NCI-H526 treated with DMSO at 0.1 percent for 48 hours (cell line): ENCODE results near the gene FBP2.

Experiments used
- DNase-seq: peaks from one replicate; lab custom pipeline; 2025; lab: John Stamatoyannopoulos, UW

The FBP2 gene

DNA sequence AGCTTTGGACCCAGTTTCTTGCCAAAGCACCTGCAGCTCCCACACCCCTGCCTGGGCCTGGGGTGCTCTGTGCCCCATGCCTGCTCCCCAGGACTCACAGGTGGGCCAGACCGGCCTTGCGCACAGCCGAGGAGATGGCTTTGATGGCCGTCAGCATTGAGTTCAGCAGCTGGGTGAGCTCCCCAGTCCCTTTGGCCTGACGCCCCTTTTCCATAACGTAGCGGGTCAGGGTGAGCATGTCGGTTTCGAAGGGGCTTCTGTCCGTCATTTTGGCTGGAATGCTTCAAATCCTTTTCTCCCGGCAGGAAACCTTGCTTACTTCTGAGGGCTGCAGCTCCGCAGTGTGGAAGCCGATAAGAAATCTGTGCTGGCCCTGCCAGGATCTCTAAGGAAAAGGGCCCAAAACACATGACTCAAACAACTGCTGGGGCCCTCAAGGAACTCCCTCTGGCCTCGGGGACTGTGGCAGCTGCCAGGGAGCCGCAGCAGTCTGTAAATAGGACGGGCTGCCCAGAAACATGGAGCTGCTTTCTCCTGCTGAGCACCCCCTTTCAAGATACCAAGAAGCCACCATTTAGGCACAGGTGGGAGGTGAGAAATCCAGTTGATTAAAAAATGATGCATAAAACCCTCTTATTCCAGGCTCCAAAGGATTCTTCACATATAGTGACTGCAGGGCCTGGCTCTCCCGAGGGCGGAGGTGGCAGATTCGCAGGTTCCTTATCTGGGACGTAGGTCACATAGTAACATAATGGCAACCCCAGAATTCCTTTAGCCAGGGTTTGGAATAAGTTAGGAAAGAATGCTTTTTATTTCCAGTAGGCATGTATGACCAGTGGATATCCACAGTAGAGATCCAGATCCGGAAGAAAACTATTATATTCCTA lies at the start of gene FBP2:
TSS of gene FBP2 (minus strand) at position 366 of the 887 bp plus-strand sequence. CDS start at position 268, 98 bp downstream.
- DNase-seq = no peak

DNA sequence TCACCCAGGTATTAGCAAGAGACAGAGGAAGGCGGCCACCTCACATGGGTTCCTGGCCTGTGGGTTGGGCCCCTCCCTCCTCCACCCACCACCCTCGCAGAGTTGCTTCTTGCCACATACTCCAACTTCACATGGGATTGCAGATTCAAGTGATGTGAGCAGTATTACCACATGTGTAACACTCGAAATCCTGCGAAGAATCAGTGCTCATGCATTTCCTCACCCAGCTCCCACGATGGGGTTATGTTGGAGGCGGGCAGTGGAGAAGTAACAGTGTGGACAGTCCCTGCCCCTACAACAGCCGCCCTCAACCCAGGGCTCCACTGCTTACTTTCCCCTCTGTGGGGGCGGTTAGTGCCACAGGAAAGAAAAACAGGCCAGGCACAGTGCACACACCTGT lies 49.6 kb upstream of the FBP2 start:
- DNase-seq = no peak

DNA sequence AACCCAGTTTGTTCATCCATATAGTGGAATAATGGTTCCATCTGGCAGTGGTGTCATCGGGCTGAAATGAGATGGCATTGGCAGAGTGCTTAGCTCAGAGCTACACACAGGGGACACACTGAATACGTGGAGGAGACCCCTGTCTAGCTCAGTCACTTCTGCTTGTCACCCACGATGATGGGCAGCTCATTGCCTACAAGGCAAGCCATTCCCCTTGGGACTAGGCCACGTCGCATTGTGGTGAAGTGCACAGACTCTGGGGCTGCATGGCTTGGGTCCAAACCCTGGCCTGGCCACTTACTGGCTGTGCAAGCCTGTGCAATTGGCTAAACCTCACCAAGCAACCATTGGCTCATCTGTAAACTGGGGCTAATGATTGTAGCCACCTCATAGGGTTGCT lies 48.9 kb upstream of the FBP2 start:
- DNase-seq = no peak

DNA sequence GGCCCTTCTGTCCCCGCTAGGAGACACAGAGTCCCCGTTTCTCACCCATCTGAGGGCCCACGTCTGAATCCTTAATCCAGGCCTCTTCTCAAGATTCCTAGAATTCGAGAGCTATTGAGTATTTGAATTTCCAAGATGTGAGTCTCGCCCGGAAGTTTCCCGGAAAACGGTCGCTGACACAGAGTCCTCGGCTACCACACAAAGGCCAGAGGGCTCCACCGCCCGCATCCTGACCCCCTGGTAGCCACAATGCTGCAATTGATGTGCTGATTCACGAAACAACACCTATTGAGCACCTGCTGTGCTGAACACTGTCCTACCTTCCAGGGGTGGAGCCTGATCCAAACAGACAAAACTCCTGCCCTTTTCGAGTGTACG lies 46.4 kb upstream of the FBP2 start:
- DNase-seq = no peak

DNA sequence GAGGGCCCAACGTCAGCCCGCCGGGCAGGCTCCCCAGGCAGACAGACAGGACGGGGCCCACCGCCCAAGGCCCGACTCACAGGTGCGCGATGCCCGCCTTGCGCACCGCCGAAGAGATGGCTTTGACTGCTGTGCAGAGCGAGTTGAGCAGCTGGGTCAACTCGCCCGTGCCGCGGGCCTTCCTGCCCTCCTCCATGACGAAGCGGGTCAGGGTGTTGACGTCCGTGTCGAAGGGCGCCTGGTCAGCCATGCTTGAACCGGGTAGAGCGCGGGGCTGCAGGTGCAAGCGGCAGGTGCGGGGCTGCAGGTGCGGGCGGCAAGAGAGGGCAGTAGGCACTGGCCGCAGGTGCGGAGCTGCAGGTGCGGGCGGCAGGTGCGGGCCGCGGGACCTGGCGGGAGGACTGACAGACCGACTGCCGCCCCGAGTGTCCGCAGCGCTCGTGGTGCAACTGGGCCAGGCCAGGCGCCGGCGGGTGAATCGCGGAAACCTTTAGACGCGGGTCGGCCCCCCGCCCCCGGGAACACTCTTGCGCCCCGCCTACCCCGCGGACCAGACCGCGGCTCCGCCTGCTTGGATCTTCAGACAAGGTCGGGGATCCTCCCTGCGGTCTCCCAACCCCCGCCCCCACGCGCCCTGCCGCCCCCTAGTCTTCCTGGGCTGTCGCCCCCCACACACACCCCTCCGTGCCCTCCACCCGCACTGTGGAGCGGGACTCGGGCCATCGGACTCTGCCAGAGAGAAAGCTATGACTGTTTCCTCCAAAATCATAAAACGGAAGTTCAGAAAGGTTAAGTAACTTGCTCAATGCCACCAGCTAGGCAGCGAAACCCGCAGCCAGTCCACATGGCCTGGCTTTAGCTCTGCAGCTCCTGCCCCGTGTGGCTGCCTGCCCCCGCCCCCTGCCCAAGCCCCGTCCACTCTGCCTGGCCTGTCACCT lies 45.7 kb upstream of the FBP2 start, which contains the start of gene FBP1:
TSS of gene FBP1 (minus strand) at position 458 of the 938 bp plus-strand sequence. CDS start at position 250, 208 bp downstream.
- DNase-seq = no peak

DNA sequence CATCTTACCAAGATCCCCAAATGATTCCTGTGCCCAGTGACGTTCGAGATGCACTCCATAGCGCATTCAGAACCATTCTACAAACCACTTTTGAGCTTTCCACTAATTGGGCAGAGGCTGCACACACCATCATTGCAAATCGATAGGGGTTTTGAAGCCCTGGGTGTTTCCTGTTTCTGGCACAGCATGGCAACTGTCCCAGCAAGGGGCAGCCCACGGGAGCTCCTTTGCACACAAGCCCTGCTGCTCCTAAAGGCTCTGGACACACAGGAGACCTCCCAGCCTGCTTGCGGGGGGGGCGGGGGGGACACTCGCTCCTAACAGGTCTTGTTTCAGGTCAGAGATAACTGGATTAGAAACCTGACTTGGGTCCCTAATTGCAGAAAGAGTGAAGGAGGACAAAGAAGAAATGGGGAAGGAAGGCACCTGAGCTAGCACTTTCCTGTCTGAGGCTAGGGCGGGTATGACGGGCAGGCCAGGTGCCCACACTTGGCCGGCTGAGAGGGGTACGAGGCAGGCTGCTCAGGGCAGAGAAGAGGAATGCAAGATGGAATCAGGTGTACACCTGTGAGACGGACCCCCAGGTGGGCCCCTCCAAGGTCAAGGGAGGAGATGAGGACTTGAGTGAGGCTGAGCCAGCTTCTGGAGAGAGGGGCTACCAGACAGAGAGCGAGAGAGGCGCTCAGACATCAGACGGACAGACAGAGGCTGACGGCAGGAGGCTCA lies 44.9 kb upstream of the FBP2 start:
- DNase-seq = no peak

DNA sequence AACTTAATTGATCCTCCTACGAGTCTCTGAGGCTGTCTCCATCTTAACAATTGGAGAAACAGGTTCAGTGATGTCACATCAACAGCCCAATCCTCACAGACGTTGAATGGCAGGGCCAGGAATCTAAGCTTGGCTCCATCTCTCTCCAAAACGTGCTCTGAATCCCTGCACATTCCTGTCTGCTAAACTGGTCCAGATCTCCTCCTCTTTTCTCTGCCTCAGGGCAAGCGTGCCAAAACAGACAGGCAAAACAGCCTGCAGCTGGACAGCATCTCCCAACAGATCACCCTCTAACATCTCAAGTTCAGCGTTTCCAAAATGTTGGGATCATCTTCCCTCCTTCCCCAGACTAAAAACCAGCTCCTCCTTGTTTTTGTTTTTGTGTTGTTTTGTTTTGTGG lies 39.1 kb upstream of the FBP2 start:
- no peak for DNase-seq

DNA sequence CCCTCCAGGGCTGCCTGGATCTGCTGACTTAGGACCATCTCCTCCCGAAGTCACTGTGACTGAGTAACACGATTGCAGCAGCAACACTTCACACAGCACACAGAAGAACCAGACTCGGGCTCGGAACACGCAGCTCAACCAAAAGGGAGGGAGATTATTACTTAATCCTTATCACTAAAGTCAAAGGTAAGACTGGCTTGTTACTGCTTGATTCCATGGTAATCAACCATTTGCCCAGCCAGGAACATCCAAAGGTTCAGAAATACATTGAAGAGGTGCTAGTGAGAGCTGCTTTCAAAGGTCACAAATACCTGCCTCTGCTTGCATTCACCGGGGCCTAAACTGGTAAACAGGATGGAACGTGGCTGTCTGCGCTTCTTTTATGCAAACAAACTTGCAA lies 38.0 kb upstream of the FBP2 start:
- no peak for DNase-seq

DNA sequence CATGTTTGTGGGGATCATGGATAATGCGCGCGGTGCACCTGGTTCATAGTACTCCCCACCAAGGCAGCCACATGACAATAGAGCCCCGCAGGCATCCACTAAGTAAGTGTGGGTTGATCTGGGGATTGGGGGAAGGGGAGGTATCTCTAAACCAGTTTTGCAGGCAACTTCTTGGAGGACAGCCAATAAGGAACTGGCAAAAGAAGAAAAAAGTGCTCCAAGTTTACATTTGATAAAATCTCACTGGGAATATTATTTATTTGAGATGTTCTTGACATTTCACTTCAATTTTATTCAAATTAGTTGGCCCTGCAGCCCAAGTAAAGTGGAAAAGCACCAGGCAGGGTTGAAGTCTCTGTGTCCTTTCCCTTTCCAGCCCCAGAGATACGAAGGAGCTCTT lies 37.2 kb upstream of the FBP2 start:
- DNase-seq = no peak

DNA sequence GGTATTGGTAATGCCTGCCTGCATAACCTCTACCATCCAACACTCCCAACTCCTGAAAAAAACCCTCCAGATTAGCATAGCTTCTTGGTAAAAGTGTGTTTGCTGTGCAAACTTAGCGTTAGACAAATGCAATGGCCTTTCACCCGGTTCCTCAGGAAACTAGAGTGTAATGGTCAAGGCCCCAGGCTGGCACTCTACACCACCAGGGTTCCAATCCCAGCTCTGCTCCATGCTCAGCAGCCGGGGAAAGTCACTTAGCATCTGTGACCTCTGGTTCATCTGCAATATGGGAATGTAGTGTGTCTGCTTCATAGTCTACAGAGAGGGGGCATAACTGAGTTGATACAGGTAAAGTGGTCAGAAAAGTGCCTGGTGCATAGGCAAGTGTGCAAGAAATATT lies 36.7 kb upstream of the FBP2 start:
- no peak for DNase-seq

DNA sequence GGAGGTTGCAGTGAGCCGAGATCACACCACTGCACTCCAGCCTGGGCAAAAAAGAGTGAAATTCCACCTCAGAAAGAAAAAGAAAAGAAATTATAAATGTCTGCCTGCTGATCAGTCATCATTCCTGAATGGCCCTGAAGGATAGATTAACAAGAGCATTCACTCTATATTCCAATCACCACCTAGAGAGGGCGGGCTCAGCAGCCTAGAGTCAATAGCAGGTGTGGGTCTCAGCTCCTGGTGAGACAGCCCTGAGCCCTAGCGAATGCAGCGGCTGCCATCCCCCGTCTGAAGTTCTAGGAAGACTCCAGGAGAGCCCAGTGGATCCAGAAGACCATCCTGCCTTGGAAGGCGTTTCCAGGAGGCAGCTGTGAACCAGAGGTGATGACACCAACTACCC lies 33.7 kb upstream of the FBP2 start:
- no peak for DNase-seq

DNA sequence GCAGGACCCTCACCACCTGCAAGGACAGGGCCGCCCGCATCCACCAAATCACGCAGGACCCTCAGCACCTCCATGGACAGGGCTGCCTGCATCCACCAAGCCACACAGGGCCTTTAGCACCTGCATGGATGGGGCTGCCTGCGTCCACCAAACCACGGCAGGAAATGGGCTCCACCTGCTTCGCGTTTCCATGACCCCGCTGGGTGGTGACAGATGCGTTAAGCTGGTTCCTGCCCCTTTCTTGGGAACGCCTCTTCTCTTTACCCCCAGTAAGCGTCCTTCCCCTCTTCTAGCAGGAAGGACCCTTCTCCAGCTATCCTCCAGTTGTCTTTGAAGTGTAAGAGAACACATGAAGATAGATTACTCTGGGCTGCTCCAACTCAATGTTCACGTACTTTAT lies 32.2 kb upstream of the FBP2 start:
- DNase-seq = no peak

DNA sequence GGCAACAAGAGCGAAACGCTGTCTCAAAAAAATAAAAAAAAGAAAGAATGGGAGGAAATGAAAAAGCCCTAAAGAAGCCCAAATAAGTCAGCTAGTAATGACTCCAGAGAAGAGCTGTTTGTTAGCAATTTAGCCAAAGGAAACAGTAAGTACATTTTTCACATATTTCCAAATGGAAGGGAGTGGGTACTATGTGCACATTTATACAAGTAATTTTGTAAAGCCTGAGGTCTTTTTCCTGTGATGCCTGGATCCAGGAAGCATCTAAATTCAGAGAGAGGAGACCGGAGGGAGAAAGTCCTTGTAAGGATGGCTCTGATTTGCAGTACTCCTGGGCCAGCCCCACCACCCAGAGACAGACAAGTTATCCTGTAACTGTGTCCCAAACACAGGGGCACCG lies 31.0 kb upstream of the FBP2 start:
- no peak for DNase-seq

DNA sequence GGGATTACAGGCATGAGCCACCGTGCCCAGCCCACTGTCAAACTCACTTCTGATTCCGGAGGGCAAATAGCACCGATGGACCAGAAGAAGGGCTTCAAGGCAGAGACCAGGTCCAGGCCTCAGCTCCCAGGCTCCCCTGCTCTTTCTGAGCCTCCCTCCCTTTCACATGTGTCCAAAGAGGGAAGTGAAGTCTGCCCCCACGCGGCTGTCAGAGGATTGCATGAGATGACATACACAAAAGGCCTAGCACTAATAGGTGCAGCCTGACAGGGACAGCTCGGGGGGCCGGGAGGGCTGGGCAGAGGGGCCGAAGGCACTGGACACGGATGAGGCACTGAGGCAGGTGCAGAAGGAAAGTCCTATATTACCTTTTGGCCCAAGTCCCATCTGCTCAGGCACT lies 29.6 kb upstream of the FBP2 start:
- no peak for DNase-seq

DNA sequence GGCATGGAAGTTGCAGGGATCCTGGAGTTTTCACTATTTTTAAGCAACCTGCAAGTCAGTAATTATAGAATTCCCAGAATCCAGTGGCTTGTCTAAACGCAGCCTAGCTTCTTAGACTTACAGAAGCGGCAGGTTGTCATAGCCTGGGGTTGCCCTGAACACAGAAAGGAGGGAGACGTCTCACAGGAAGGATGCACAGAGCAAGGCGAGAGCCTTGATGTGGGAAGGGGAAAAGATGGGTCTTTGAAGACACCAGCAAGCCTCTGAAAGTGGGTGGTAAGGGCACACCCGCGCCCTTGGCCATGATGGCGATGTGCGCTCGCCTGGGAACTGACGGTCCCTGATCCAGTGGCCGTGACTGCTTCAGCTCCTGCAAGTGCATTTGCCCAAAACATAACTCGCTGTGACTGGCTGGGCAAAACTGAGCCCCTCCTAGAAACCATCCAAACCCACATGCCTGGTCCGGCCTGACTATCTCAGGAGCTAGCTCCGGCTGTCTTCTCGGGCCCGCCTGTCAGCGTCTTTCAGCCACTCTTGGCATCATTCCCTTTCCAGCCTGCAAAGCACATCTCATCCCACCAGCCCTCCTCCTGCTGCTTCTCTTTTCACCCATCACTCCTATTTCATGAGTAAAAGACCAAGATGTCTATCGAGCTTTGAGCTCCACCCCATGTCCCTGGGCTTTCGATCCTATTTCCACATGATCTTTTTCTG lies 28.6 kb upstream of the FBP2 start:
- DNase-seq = no peak

DNA sequence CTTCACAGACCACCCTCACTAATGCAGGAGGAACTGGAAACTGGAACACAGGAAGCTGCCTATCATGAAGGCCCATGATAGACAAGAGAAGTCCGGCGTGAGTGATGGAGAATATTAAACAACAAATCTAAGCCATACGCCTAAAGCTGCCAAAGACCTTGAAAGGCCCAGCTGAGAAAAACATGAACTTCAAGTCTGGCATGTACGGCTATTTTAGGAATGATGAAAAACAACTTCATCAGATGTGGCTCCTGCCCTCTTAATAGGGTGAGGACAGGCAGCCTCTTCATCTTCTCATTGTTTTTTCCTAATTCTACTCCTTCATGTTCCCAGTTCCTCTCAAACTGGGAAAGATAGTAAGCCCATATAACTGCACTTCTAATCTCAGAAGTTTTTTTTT lies 25.4 kb upstream of the FBP2 start:
- no peak for DNase-seq

DNA sequence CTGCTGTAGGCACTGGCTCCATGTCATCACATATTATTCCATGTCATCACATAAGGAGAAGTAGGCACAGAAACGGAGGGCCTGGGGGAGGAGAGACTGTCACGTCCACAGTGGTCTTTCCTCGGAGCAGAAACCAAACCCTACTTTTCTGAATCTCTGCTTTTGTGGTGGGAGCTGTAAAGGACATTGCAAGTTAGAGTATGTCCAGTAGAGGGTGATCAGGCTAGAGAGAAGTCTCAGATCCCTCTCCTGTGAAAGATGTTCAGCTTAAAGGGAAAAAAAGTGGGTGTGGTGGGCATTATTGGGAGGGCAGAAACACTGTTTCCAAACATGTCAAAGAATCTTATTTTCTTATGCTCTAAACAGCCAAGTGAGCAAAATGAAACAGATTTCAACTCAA lies 19.4 kb upstream of the FBP2 start:
- no peak for DNase-seq

DNA sequence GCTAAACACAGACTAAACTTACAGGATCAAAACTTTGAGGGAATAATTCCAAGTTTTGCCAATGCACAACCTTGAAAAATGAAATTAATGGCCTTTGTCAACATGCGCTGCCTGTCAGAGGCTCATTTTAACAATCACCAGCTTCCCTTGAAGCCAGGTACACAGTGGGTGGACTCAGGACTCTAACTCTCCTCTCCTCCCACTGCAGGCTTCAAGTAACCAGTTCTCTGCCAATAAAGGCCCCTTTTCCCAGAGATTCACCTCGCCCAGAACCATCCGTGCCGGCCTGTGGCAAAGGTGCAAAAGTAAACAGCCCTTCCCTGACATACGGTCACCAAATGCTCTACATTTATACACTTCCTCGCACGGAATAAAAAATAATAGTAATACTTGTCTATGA lies 18.4 kb upstream of the FBP2 start:
- DNase-seq = no peak

DNA sequence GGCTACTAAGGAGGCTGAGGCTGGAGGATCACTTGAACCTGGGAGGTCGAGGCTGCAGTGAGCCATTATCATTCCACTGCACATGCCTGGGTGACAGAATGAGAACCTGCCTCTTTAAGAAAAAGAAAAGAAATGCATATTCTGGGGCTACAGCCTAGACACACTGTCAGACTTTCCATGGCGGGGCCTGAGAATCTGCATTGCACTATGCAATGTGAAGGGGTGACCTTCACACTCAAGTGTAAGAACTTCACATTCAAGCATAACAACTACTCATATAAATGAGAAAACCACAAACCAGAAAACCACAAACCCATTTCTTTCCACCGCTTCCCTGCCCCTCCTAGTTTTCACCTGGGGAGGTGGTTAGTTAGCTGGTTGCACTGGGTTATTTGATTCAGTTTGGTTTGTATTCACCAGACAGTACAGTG lies 18.0 kb upstream of the FBP2 start:
- DNase-seq = no peak

DNA sequence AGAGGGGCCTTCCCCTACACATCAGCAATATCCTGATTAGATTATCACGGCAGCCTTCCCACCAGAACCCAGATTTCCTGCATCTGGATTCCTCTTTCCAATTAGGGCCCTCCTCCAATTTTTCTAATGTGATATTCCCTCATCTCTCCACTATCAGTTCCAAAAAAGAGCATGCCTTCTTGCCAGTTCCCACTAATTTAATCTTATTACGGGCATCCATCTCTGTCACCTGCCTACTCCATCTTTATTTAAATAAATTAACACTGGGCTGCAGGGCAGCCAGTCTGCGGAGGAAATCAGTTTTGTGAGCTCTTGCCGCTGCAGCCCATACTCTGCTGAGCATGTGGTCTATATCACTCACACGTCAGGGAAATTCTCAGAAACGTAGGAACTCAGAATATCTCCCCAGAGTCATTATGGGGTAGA lies 16.6 kb upstream of the FBP2 start:
- no peak for DNase-seq

DNA sequence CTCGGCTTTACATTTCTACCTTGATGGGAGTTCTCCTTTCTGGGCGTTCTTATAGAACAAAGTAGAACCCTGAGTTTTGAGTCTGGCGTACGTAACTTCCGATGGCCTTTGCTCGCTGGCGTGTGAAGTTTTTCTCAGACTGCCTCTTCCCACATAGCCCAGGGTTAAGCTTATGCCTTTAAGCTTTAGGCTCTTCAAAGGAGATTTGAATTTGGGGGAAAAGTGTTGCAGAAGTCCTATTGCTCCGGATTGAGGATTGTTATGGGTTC lies 13.7 kb upstream of the FBP2 start:
- no peak for DNase-seq
